HG02678 (cell line): ENCODE data around the gene HOXC4.

Experiments used
- ATAC-seq: cut with Tn5 transposase; IDR thresholded peaks from one replicate; pipeline ENCODE4 v1.9.1; 2021; ENCODE audit warnings: mild to moderate bottlenecking, moderate library complexity; ENCODE audit not compliant: unreplicated experiment

Gene HOXC4

DNA sequence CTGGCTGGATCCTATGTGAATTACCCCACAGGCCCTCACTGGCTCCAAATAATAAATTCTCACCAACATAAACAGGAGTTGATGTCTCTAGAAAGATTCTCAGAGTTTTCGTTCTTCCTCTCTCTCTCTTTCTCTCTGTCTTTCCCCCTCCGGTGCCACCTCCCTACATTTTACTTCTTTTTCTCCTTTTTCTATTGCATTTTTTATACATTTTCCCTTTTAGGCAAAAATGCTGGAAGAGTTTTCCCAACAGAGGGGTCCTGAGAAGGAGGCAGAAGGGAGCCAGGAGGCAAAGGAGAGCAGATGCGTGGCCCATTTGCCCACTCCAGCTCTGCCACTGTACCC, 26.2 kb upstream of the HOXC4 start:
- ATAC-seq, result no peak

DNA sequence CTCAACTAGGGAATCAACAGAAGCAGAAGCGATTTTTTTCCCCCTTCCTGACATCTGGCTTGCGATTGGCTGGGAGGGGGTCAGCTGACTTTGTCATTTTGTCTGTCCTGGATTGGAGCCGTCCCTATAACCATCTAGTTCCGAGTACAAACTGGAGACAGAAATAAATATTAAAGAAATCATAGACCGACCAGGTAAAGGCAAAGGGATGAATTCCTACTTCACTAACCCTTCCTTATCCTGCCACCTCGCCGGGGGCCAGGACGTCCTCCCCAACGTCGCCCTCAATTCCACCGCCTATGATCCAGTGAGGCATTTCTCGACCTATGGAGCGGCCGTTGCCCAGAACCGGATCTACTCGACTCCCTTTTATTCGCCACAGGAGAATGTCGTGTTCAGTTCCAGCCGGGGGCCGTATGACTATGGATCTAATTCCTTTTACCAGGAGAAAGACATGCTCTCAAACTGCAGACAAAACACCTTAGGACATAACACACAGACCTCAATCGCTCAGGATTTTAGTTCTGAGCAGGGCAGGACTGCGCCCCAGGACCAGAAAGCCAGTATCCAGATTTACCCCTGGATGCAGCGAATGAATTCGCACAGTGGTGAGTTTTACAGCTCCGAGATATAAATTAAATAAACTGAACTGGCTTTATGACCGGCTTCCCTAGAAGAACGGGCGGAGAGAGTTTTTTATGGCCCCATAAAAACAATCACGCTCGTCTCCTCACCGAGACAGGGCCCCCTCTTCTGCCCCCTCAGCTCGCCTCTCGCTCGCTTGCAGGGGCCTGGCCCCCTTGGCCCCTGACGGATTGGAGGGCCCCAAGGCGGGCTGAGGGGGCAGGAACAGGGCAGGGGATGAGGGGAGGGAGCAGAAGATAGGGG, 25.1 kb upstream of the HOXC4 start, which contains the start of gene HOXC6:
Gene HOXC6 (plus strand): TSS at position 127 of the 888 bp plus-strand sequence. CDS start 82 bp downstream, at position 209.
- no peak for ATAC-seq

GRCh38 chr12:54029529-54030441, 23.9 kb upstream of the HOXC4 start:
- ATAC-seq, result no peak

GRCh38 chr12:54030442-54030801, 23.2 kb upstream of the HOXC4 start:
- ATAC-seq, result no peak

DNA sequence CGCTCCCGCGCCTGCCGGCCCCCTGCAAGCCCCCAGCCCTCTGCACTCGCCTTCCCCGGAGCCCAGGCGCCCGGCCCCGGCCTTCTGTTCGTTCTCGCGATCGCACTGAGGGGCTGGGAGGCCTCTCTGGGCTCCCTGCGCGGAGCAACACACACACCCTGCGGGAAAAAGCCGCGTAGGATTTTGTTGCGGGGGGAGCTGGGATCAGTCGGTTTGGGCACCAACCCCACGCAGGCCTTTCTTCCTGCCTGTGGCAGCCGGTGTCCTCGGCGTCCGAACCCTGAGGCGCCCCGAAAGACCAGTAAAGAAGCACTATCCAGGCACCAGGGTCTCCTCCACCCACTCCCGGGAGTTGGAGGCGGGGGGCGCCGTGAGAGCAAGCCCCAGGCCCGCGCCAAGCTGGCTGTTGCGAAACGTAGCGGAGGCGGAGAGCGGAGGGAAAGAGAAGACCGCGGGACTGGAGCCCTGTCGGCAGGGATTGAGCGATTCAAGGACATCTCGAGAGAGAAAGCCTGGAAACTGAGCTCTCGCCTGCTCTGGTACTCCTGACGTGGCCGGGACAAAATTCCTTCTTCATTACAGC, 22.7 kb upstream of the HOXC4 start:
- ATAC-seq, result no peak

DNA sequence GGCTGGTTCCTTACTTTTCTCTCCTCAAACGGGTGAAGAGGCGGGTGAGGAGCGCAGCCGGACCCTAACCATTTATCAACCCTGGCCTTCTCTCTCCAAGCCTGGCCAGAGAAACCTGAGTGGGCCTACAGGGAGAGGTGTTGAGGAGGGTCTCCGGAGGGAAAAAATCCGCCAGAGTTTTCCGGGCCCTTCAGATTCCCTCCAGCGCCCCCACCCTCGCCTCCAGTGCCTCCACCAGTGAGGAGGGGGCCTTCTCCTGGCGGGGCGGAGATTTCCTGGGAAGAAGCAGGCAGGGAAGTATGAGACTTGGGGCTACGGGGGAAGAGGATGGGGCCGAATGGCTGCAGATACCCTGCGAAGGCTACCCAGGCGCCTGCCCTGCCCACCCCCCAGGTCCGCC, 22.2 kb upstream of the HOXC4 start:
- ATAC-seq, result no peak

- ATAC-seq, result no peak
Observed at GRCh38 chr12:54032086-54032619, 21.5 kb upstream of the HOXC4 start.

- no peak for ATAC-seq
Observed at GRCh38 chr12:54032627-54033100, 21.0 kb upstream of the HOXC4 start, which contains the start of gene HOXC5. Gene HOXC5, plus strand, starts transcription at chr12:54033050. Its CDS starts 73 bp downstream, at chr12:54033123.

- no peak for ATAC-seq
Observed at GRCh38 chr12:54033106-54033979, 20.3 kb upstream of the HOXC4 start.

- no peak for ATAC-seq
Observed at GRCh38 chr12:54033980-54034784, 19.5 kb upstream of the HOXC4 start.

DNA sequence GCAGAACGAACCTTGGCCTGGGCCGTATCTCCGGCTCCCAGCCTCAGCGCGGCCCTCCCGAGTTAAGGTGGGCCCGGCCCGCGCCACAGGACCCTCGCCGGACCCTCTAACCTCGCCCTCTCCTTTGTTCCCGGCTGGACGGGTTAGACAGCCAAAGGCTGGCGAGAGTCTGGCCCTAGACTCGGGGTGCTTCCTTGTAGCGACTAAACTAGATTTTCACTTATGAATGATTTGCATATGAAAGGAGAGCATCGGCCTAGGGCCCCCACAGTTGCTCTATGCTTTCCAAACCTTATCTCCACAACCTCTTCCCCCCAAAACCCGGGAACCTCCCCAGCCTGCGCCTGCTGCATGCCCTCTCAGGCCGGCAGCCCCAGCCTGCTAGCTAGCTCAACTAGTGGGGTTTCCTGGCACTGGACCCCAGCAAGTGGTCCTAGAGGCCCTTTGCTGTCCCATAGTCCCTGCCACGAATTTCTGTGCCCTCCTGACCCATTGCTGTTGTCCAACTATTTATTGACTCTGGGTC, 18.8 kb upstream of the HOXC4 start:
- ATAC-seq, result no peak

DNA sequence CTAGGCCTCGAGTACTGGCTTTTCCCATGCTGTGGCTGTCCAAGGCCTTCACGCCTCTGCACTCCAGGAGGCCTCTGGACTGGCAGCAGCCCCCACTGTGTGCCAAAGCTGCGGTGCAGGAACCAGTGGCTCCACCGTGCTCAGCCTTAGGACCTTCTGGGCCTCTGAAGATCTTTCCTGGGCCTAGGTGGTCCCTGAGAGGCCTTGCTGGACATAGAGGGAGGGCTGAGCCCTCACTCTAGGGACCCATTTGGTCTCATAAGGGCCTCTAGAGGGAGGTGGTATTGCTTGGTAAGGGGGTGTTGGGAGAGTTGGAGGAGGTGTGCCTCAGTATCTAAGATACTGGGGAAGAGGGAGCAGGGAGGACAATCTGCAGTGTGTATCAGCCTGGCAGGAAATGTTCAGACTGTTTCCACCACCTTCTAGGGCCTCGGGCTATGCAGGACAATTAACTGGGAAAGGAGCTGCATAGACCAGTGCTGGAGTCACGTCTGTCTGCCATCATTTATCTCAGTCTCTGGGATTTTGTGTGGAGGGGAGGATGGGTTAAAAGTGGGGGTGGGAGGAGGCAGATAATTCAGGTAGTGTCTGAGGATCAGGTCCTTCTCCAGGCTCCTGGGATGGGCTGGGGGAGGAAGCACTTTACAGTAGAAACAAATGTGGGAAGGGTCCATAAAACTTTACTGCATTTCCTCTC, 17.9 kb upstream of the HOXC4 start:
- no peak for ATAC-seq

DNA sequence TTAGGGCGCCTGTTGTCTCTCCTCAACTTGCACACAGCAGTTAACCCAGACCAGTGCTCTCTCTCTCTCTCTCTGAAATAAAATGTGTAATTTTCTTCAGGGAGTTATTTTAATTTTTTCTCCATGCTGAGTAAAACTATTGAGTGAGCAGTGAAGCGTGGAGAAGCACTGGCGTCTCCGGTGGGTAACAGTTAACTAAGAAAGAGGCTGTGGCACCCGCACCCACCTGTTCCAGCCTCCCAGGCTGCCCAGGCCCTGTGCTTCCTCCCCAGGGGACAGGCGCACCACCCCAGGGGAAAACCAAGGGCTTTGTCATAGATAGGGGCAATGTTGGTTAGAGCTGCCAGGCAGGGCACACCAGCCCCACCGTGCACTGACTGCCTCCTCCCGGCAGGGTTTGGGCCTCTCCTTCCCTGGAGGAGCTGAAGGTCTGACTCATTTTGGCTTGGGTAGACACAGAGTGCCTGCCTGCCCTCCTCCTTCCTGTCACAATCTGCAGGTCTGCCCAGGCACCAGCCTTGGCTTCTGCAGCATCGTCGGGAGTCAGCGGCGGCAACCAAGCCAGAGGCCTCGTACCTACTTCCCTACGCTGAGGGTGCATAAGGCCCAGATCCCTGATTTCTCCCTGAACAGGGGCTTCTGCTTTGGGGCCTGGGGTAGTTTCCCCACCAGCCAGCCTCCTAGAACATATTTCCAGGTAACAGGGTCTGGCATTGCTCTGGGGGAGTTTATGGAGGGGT, 16.8 kb upstream of the HOXC4 start:
- no peak for ATAC-seq

GRCh38 chr12:54037360-54038283, 16.0 kb upstream of the HOXC4 start:
- ATAC-seq, result no peak

DNA sequence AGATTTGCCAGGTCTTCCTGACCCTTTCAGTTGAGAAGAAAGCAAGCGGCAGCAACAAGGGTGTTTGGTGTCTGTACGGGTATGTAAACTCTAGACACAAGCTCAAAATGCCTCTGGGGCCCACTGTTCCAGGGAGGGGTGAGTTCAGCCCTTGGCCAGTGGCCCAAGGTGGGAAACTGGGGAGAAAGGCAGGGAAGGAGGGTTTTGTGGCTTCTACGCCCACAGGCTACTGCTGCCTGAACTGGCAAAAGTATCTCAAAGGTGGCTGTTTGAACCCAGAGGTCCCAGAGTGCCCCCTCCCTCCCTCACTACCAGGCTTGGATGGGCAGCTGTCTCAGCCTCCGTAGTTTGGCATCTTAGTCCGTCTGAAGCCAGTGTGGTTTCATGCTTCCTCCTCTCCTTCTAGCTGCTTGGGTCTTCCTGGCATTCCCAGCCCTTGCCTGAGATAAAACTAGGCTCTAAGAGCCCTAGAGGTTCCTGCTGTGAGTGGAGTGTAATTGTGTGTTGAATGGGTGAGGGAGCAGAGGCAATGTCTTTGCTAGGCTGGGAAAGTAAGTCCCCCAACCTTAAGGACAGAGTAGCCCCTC, 15.3 kb upstream of the HOXC4 start:
- ATAC-seq, result no peak

DNA sequence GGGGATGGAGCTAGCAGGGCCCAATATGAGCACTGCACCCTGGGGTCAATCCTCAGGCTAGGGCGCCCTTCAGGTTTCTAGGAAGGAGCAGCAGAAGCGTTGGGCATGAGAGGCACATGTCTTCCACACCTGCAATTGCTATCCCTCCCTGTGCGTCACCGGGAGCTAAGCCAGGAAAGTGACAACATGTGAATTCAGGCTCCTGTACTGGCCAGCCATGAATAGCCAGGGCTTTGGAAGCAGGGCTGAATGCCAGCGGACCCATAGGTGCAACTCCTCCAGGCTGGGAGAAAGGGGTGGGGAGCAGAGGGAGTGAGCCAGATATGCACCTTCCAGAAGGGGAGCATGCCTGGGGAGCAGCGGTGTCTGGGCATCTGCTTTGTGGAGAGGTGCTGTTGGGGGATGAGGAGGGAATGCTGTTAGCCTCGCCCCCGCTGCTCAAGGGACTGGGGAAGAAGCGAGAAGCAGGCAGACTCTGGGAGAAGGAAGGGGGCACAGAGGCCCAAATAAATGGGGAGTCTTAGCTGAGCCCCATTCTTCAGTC, 14.7 kb upstream of the HOXC4 start:
- no peak for ATAC-seq
